Hepatocyte (in vitro differentiated cells): ENCODE measurements around the gene HDAC5.
"Not testable (repeated sequence)": the region's sequence is repeated elsewhere in the genome, so short reads cannot be mapped to it uniquely, and the experiment has no call there.

Experiments used
- CTCF ChIP-seq: fragments of 200-600 bp; sonication (generic); IDR thresholded peaks from 2 replicates; pipeline ENCODE4 v1.5.1; 2016; ENCODE audit warnings: antibody characterized with exemption, mild to moderate bottlenecking; ENCODE audit not compliant: poor library complexity
- EZH2 ChIP-seq: fragments of 200-600 bp; sonication (generic); IDR thresholded peaks from 2 replicates; pipeline ENCODE4 v1.6.1; 2016; ENCODE audit warnings: antibody characterized with exemption, mild to moderate bottlenecking, borderline replicate concordance
- EZH2phosphoT487 ChIP-seq: fragments of 200-600 bp; sonication (generic); IDR thresholded peaks from one replicate; pipeline ENCODE4 v1.6.1; 2018; ENCODE audit warnings: antibody characterized with exemption, mild to moderate bottlenecking, low read depth, moderate library complexity; ENCODE audit not compliant: unreplicated experiment, severe bottlenecking

- TF ChIP-seq CTCF, EZH2, EZH2phosphoT487: not testable (repeated sequence)
Measured at GRCh38 chr17:44120281-44120680, 3.2 kb downstream of the HDAC5 start.
